PC-3 (cell line): ENCODE data around the gene ERBB4. TPM values are rescaled to one million over a fixed set of nuclear protein-coding genes. Genes with fewer than 3 reads are reported as not detected.

Experiments used
- ATAC-seq: fragments of 200-7000 bp; cut with Tn5 transposase; 2 replicates; pipeline ENCODE4 v1.9.1; 2020; ENCODE audit warnings: mild to moderate bottlenecking, moderate library complexity
- BruUV-seq: library from RNA; stranded (reverse); fragments of 400-500 nt; replicated peaks from 2 replicates; lab custom pipeline; 2021; lab: Mats Ljungman, UMichigan
- CTCF ChIA-PET: fragments of 300-600 bp; sonication (Branson Sonifier 250); formaldehyde crosslinking; loops from one replicate; lab custom pipeline; 2022; ENCODE audit warnings: antibody characterized with exemption; lab: Charles Lee
- POLR2A ChIA-PET: fragments of 300-600 bp; sonication (Branson Sonifier 250); formaldehyde crosslinking; loops from one replicate; lab custom pipeline; 2022; ENCODE audit warnings: antibody characterized with exemption; ENCODE audit not compliant: unreplicated experiment; lab: Charles Lee
- DNase-seq: peaks from one replicate; pipeline ENCODE4 v3.0.0-alpha.2; 2015
- H2AFZ ChIP-seq: fragments of 300-600 bp; sonication (generic); 2 replicates; pipeline ENCODE4 v1.6.0; 2016; ENCODE audit warnings: antibody characterized with exemption, low read length
- H3F3A ChIP-seq: fragments of 300-600 bp; sonication (generic); one replicate; pipeline ENCODE4 v1.6.0; 2017; ENCODE audit warnings: antibody characterized with exemption, low read length, control low read depth, mild to moderate bottlenecking; ENCODE audit not compliant: unreplicated experiment
- H3K27ac ChIP-seq: fragments of 300-600 bp; sonication (generic); 2 replicates; pipeline ENCODE4 v1.5.1; 2016; ENCODE audit warnings: mild to moderate bottlenecking, low read length
- H3K27me3 ChIP-seq: fragments of 300-600 bp; sonication (generic); 2 replicates; pipeline ENCODE4 v1.6.1; 2016; ENCODE audit warnings: low read length, mixed read lengths
- H3K36me3 ChIP-seq: fragments of 300-600 bp; sonication (generic); 2 replicates; pipeline ENCODE4 v1.6.1; 2016; ENCODE audit warnings: low read depth, mixed run types, low read length, mixed read lengths
- H3K4me1 ChIP-seq: fragments of 300-600 bp; sonication (generic); 2 replicates; pipeline ENCODE4 v1.5.1; 2016; ENCODE audit warnings: low read length; ENCODE audit not compliant: insufficient read depth
- H3K4me2 ChIP-seq: fragments of 300-600 bp; sonication (generic); 2 replicates; pipeline ENCODE4 v1.6.0; 2016; ENCODE audit warnings: low read length
- H3K4me3 ChIP-seq: fragments of 300-600 bp; sonication (generic); 2 replicates; pipeline ENCODE4 v1.5.1; 2016; ENCODE audit warnings: mild to moderate bottlenecking, low read length, mixed read lengths
- H3K79me2 ChIP-seq: fragments of 300-600 bp; sonication (generic); 2 replicates; pipeline ENCODE4 v1.6.1; 2017; ENCODE audit warnings: low read length, mixed read lengths
- H3K9ac ChIP-seq: fragments of 300-600 bp; sonication (generic); 2 replicates; pipeline ENCODE4 v1.6.0; 2016; ENCODE audit warnings: mild to moderate bottlenecking, low read length
- H3K9me2 ChIP-seq: fragments of 300-600 bp; sonication (generic); replicated peaks from 2 replicates; pipeline ENCODE4 v1.6.1; 2016; ENCODE audit warnings: mixed run types, low read length, mixed read lengths
- H3K9me3 ChIP-seq: fragments of 300-600 bp; sonication (generic); 2 replicates; pipeline ENCODE4 v1.6.1; 2016; ENCODE audit warnings: low read length, mixed read lengths
- H4K20me1 ChIP-seq: fragments of 300-600 bp; sonication (generic); 2 replicates; pipeline ENCODE4 v1.6.1; 2016; ENCODE audit warnings: low read length, mixed read lengths
- CTCF ChIP-seq: fragments of 300-600 bp; sonication (generic); conservative IDR thresholded peaks from 2 replicates; pipeline ENCODE4 v1.5.1; 2017; ENCODE audit warnings: antibody characterized with exemption, low read depth, mild to moderate bottlenecking, low read length
- EZH2 ChIP-seq: fragments of 300-600 bp; sonication (generic); IDR thresholded peaks from one replicate; pipeline ENCODE4 v1.6.1; 2017; ENCODE audit warnings: antibody characterized with exemption, mild to moderate bottlenecking, low read length; ENCODE audit not compliant: unreplicated experiment
- EZH2phosphoT487 ChIP-seq: fragments of 300-600 bp; sonication (generic); IDR thresholded peaks from 2 replicates; pipeline ENCODE4 v1.6.1; 2018; ENCODE audit warnings: mild to moderate bottlenecking, antibody characterized with exemption, low read length, borderline replicate concordance
- intact Hi-C: fragments of 100-400 bp; cut with micrococcal nuclease; formaldehyde crosslinking; loops from 2 replicates; pipeline ENCODE4 v1.9.0; 2023
- total RNA-seq: library from RNA; depleted of rRNA; stranded (reverse); fragments of >200 nt; gene quantifications from 2 replicates; pipeline ENCODE4 v1.2.3, GENCODE V29; 2014

ERBB4 gene
- total RNA-seq, 1 experiment from 2014 or later: under 0.01 TPM

DNA sequence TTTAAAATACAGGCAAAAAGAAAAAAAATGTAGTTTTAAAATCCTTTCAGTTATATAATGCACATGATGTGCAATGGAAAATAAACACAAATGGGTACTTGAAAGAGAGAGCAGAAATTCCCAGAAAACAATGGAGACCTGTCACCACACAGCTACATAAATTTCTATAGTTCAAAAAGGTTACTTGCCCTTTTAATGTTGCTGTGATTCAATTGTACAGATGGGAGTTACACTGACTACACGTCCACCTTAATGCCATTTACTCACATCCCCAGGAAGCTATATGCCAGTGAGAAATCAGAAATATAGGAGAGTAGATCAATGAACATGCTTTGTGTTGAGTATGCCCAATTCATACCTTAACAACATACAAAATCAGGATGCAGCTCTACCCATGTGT, 269.6 kb downstream of the ERBB4 start:
- H3K9me2 ChIP-seq: no peaks in the 10 kb centered on the region
- no peaks in the 10 kb centered on the region for H3K27me3 ChIP-seq
- no peak overlapping the region for H3K4me2 ChIP-seq
- ATAC-seq: no peak
- H3F3A ChIP-seq: no peaks in the 10 kb centered on the region
- no peaks in the 10 kb centered on the region for H3K79me2 ChIP-seq
- TF ChIP-seq EZH2phosphoT487 (no peak), EZH2 (no peak), CTCF (no peak)
- no peak for DNase-seq
- ChIA-PET POLR2A (no interaction called here), CTCF (no interaction called here)
- no peak overlapping the region for H3K27ac ChIP-seq
- no peak overlapping the region for H3K4me3 ChIP-seq
- BruUV-seq: no TSS peak
- H3K9me3 ChIP-seq: no peaks in the 10 kb centered on the region
- H3K36me3 ChIP-seq: no peaks in the 10 kb centered on the region
- H2AFZ ChIP-seq: no peak overlapping the region
- intact Hi-C loops: no loop called here
- no peaks in the 10 kb centered on the region for H4K20me1 ChIP-seq
- H3K4me1 ChIP-seq: no peaks in the 10 kb centered on the region
- no peak overlapping the region for H3K9ac ChIP-seq

- BruUV-seq: no TSS peak
Observed at GRCh38 chr2:212266297-212266696, 272.3 kb downstream of the ERBB4 start.

DNA sequence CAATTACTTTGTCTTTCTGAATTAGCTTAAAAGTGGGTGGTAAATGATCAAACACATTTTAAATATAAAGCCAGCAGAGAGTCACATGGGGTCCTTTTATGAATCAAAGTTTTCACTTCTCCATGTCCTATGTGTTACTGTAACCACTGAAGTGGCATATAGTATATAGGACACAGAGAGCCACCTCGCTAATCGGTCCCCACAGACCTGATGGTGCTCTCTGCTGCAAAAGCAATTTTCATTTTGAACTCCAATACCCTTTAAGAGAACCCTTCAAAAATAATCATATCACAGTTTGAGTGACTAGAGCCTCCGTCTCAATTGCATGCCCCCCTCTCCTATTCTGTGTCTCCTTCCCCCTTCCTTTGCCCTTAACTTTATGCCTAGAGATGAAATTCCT, 272.8 kb downstream of the ERBB4 start:
- Histone ChIP-seq H3K4me1 (no peaks in the 10 kb centered on the region), H3K79me2 (no peaks in the 10 kb centered on the region), H3F3A (no peaks in the 10 kb centered on the region), H2AFZ (no peak overlapping the region), H3K27me3 (no peaks in the 10 kb centered on the region), H3K9me2 (no peaks in the 10 kb centered on the region), H4K20me1 (no peaks in the 10 kb centered on the region), H3K36me3 (no peaks in the 10 kb centered on the region), H3K27ac (no peak overlapping the region), H3K9ac (no peak overlapping the region), H3K4me2 (no peak overlapping the region), H3K4me3 (no peak overlapping the region), H3K9me3 (no peaks in the 10 kb centered on the region)
- no peak for ATAC-seq
- POLR2A ChIA-PET: no interaction called here
- CTCF ChIA-PET: no interaction called here
- no peak for DNase-seq
- intact Hi-C loops: no loop called here
- BruUV-seq: no TSS peak
- TF ChIP-seq CTCF: no peak
- no peak for TF ChIP-seq EZH2
- no peak for TF ChIP-seq EZH2phosphoT487

More at GRCh38 chr2:212266297-212266696, 272.3 kb downstream of the ERBB4 start:
- Histone ChIP-seq H3K4me1 (no peaks in the 10 kb centered on the region), H3K4me2 (no peak overlapping the region), H3K79me2 (no peaks in the 10 kb centered on the region), H2AFZ (no peak overlapping the region), H3K9me3 (no peaks in the 10 kb centered on the region), H3F3A (no peaks in the 10 kb centered on the region), H3K36me3 (no peaks in the 10 kb centered on the region), H3K4me3 (no peak overlapping the region), H4K20me1 (no peaks in the 10 kb centered on the region), H3K27ac (no peak overlapping the region), H3K27me3 (no peaks in the 10 kb centered on the region), H3K9ac (no peak overlapping the region), H3K9me2 (no peaks in the 10 kb centered on the region)
- CTCF ChIA-PET: no interaction called here
- TF ChIP-seq EZH2phosphoT487 (no peak), CTCF (no peak), EZH2 (no peak)
- DNase-seq (no peak), ATAC-seq (no peak)
- intact Hi-C loops: no loop called here
- POLR2A ChIA-PET: no interaction called here
